HepG2 (cell line): ENCODE results near the gene PPARA. TPM values are rescaled to one million over a fixed set of nuclear protein-coding genes. Genes with fewer than 3 reads are reported as not detected.

Experiments
- ATAC-seq: fragments of 200-7000 bp; cut with Tn5 transposase; 3 replicates; pipeline ENCODE4 v1.9.1; 2020; ENCODE audit warnings: mild to moderate bottlenecking, moderate library complexity
- BruUV-seq: library from RNA; stranded (reverse); fragments of 400-500 nt; replicated peaks from 2 replicates; lab custom pipeline; 2021; lab: Mats Ljungman, UMichigan
- CTCF ChIA-PET: fragments of 300-600 bp; formaldehyde crosslinking; extraction: SDS; loops from one replicate; lab custom pipeline; 2021; ENCODE audit warnings: low total read pairs, inconsistent platforms, low intra/inter-chr PET ratio; lab: Yijun Ruan, JAX
- POLR2A ChIA-PET: fragments of 350-600 bp; sonication (Branson Sonifier 250); formaldehyde crosslinking; loops from one replicate; lab custom pipeline; 2020; ENCODE audit warnings: antibody characterized with exemption, inconsistent platforms; lab: Yijun Ruan, JAX
- DNase-seq: peaks from one replicate; pipeline ENCODE4 v3.0.0-alpha.2; 2015; ENCODE audit warnings: low spot score
- FAIRE-seq: peaks from 3 replicates; lab custom pipeline; 2011; peaks lifted over from hg19 to GRCh38; lab: Jason Lieb, UNC
- H2AFZ ChIP-seq: one replicate; pipeline ENCODE4 v1.6.1; 2011; ENCODE audit warnings: low read length, inconsistent platforms
- H3K27ac ChIP-seq: fragments of 300-600 bp; 3 replicates; pipeline ENCODE4 v1.8.0; 2011; ENCODE audit warnings: mixed run types, mild to moderate bottlenecking, mixed read lengths, low read length, inconsistent platforms; ENCODE audit not compliant: insufficient read depth; ENCODE audit errors: extremely low read length
- H3K27me3 ChIP-seq, 2 experiments: fragments of 200-600 bp in 1 of 2; 2 replicates in 1 of 2; 3 replicates in 1 of 2; pipeline versions ENCODE4 v1.6.0 to v1.8.0; 2011; ENCODE audit warnings: low read length in 2 of 2, mild to moderate bottlenecking in 2 of 2, moderate library complexity in 2 of 2, inconsistent platforms in 1 of 2; ENCODE audit not compliant: insufficient read depth in 2 of 2, control insufficient read depth in 1 of 2
- H3K36me3 ChIP-seq, 2 experiments: fragments of 200-600 bp in 1 of 2; replicated peaks in 1 of 2; 2 replicates in 1 of 2; 3 replicates in 1 of 2; pipeline versions ENCODE4 v1.5.1 to v1.8.0; 2011; ENCODE audit warnings: low read length in 2 of 2, inconsistent platforms in 1 of 2; ENCODE audit not compliant: insufficient read depth in 2 of 2, control insufficient read depth in 1 of 2
- H3K4me1 ChIP-seq: 2 replicates; pipeline ENCODE4 v1.5.1; 2012; ENCODE audit warnings: low read length, inconsistent platforms; ENCODE audit not compliant: insufficient read depth
- H3K4me2 ChIP-seq: 2 replicates; pipeline ENCODE4 v1.6.0; 2011; ENCODE audit warnings: low read depth, low read length, inconsistent platforms
- H3K4me3 ChIP-seq, 3 experiments: fragments of 200-600 bp in 1 of 3; sonication (generic), shearing (Covaris generic) in 1 of 3; replicated peaks in 1 of 3; 2 replicates each; pipeline ENCODE4 v1.5.1; 2011 to 2016; ENCODE audit warnings: low read length in 3 of 3, inconsistent platforms in 2 of 3, low read depth in 2 of 3, mild to moderate bottlenecking in 2 of 3, control low read depth in 1 of 3, mixed read lengths in 1 of 3; ENCODE audit not compliant: insufficient read depth in 1 of 3
- H3K79me2 ChIP-seq: one replicate; pipeline ENCODE4 v1.6.1; 2011; ENCODE audit warnings: low read length, inconsistent platforms; ENCODE audit not compliant: insufficient read depth
- H3K9ac ChIP-seq: 2 replicates; pipeline ENCODE4 v1.6.0; 2011; ENCODE audit warnings: mild to moderate bottlenecking, low read depth, low read length, inconsistent platforms; ENCODE audit not compliant: insufficient read depth
- H3K9me3 ChIP-seq: 2 replicates; pipeline ENCODE4 v1.5.1; 2012; ENCODE audit warnings: mild to moderate bottlenecking, low read length
- H4K20me1 ChIP-seq: 2 replicates; pipeline ENCODE4 v1.6.0; 2011; ENCODE audit warnings: inconsistent platforms, mild to moderate bottlenecking, low read length, moderate library complexity; ENCODE audit not compliant: insufficient read depth
- ARNTL ChIP-seq: sonication (generic); formaldehyde crosslinking; IDR thresholded peaks from 2 replicates; pipeline ENCODE4 v1.4.0; 2020; ENCODE audit warnings: mild to moderate bottlenecking, missing genetic modification reagents
- DMAP1 ChIP-seq: IDR thresholded peaks from 2 replicates; pipeline ENCODE4 v1.6.1; 2016
- EEA1 ChIP-seq: sonication (generic); formaldehyde crosslinking; IDR thresholded peaks from 2 replicates; pipeline ENCODE4 v1.5.1; 2020; ENCODE audit warnings: mild to moderate bottlenecking, missing genetic modification reagents, borderline replicate concordance
- HMGA1 ChIP-seq: sonication (generic); formaldehyde crosslinking; conservative IDR thresholded peaks from 2 replicates; pipeline ENCODE4 v1.4.0; 2020; ENCODE audit warnings: missing genetic modification reagents
- PAXIP1 ChIP-seq: sonication (generic); formaldehyde crosslinking; conservative IDR thresholded peaks from 2 replicates; pipeline ENCODE4 v1.4.0; 2020; ENCODE audit warnings: mild to moderate bottlenecking, missing genetic modification reagents, moderate library complexity
- ZNF580 ChIP-seq: IDR thresholded peaks from 2 replicates; pipeline ENCODE4 v1.6.1; 2016; ENCODE audit warnings: low read depth, borderline replicate concordance
- whole genome bisulfite sequencing: methylation state at CpG from one replicate; pipeline ENCODE4 v1.1.6; 2017; ENCODE audit warnings: low lambda C conversion rate; 5-methylcytosine and 5-hydroxymethylcytosine counted together
- in situ Hi-C: cut with HindIII; loops from 2 replicates; pipeline ENCODE4 v1.10.0; 2017; ENCODE audit warnings: low pct_unique_long_range_greater_than_20kb; ENCODE audit not compliant: extremely low pct_ligation_motif_present
- intact Hi-C: fragments of 100-400 bp; cut with micrococcal nuclease; formaldehyde crosslinking; loops from one replicate; pipeline ENCODE4 v1.10.0; 2022; ENCODE audit not compliant: unreplicated experiment
- polyA plus RNA-seq, 8 experiments: library from polyadenylated mRNA; depleted of rRNA in 3 of 8; stranded (reverse) in 7 of 8; unstranded in 1 of 8; fragments of >200 nt; fragmentation: Illumina TruSeq in 4 of 8; extraction: Trizol in 4 of 8; gene quantifications; 2 replicates each; pipeline versions ENCODE4 v1.2.1 to v1.2.3, GENCODE V29; 2011 to 2016; ENCODE audit warnings: low read depth in 4 of 8, missing spikeins in 1 of 8, mixed read lengths in 1 of 8; ENCODE audit not compliant: insufficient read depth in 1 of 8
- total RNA-seq, 5 experiments: library from RNA; depleted of rRNA; stranded (reverse); fragments of >200 nt; fragmentation: Illumina TruSeq; extraction: Trizol; gene quantifications; 2 replicates each; pipeline ENCODE4 v1.2.3, GENCODE V29; 2016; ENCODE audit warnings: low read depth in 1 of 5

PPARA gene
- total and polyA plus RNA-seq, 2 of the 13 experiments (the other 11 are each of a cell fraction or from before 2014, with no cell fraction given) = 18.2 to 24.7 TPM

GRCh38 chr22:46212195-46212594 lies 61.9 kb downstream of the PPARA start:
- CTCF ChIA-PET = no interaction called here
- Histone ChIP-seq H3K4me2 (no peak overlapping the region), H2AFZ (no peak overlapping the region), H3K27ac (no peak overlapping the region), H3K4me1 (no peaks in the 10 kb centered on the region), H3K4me3 (no peak overlapping the region), H3K79me2 (no peaks in the 10 kb centered on the region), H3K27me3 (no peaks in the 10 kb centered on the region), H3K9me3 (peaks cover 18% of the 10 kb centered on the region), H3K36me3 (peaks cover 10 to 58% of the 10 kb centered on the region in 2 experiments), H3K9ac (no peak overlapping the region), H4K20me1 (no peaks in the 10 kb centered on the region)
- intact Hi-C loops (no loop called here), in situ Hi-C loops (no loop called here)
- FAIRE-seq (no peak), ATAC-seq (no peak), DNase-seq (no peak)
- 97% methylated on average over 4 of the region's 4 CpGs for WGBS
- TF ChIP-seq DMAP1 = no peak
- TF ChIP-seq ARNTL (CRISPR knock-in tag) = no peak
- TF ChIP-seq EEA1 = no peak
- no peak for TF ChIP-seq PAXIP1 (CRISPR knock-in tag)
- TF ChIP-seq ZNF580 (CRISPR knock-in tag) = no peak
- TF ChIP-seq HMGA1 (CRISPR knock-in tag) = no peak
- TF ChIP-seq, all 625 proteins: peak for 0
- no TSS peak for BruUV-seq
- POLR2A ChIA-PET = no interaction called here
